HG03432 (cell line): ENCODE measurements around the gene CMTM8.
A peak's percentile ranks its signal among the peaks of the same experiment; 100 is the strongest.

Source experiments
- ATAC-seq: cut with Tn5 transposase; IDR thresholded peaks from one replicate; pipeline ENCODE4 v1.9.1; 2021; ENCODE audit warnings: mild to moderate bottlenecking, moderate library complexity; ENCODE audit not compliant: unreplicated experiment

CMTM8 gene

GRCh38 chr3:32276279-32276841 is 37.9 kb downstream of the CMTM8 start:
- ATAC-seq = no peak

GRCh38 chr3:32278714-32279113 is 40.2 kb downstream of the CMTM8 start:
- ATAC-seq = no peak

- ATAC-seq = no peak
Observed at GRCh38 chr3:32280262-32280910, 41.9 kb downstream of the CMTM8 start.

- no peak for ATAC-seq
Observed at GRCh38 chr3:32281570-32282106, 43.2 kb downstream of the CMTM8 start.

- no peak for ATAC-seq
Observed at GRCh38 chr3:32282578-32283154, 44.2 kb downstream of the CMTM8 start.

GRCh38 chr3:32283304-32283703 is 44.8 kb downstream of the CMTM8 start:
- no peak for ATAC-seq

- ATAC-seq = no peak
Observed at GRCh38 chr3:32284443-32285212, 46.1 kb downstream of the CMTM8 start.

- ATAC-seq = no peak
Observed at GRCh38 chr3:32285891-32286290, 47.4 kb downstream of the CMTM8 start.

- ATAC-seq = no peak
Observed at GRCh38 chr3:32288819-32289218, 50.3 kb downstream of the CMTM8 start.

GRCh38 chr3:32290619-32291018 is 52.1 kb downstream of the CMTM8 start:
- ATAC-seq = no peak

- ATAC-seq = no peak
Observed at GRCh38 chr3:32292085-32292796, 53.8 kb downstream of the CMTM8 start.

- ATAC-seq = no peak
Observed at GRCh38 chr3:32293903-32294302, 55.4 kb downstream of the CMTM8 start.

- ATAC-seq = peak; percentile 82
Observed at GRCh38 chr3:32296251-32297204, 58.0 kb downstream of the CMTM8 start.

GRCh38 chr3:32297366-32297765 is 58.9 kb downstream of the CMTM8 start:
- no peak for ATAC-seq

GRCh38 chr3:32301426-32301825 is 62.9 kb downstream of the CMTM8 start:
- ATAC-seq = no peak

- ATAC-seq = no peak
Observed at GRCh38 chr3:32302601-32303398, 64.3 kb downstream of the CMTM8 start.

- no peak for ATAC-seq
Observed at GRCh38 chr3:32303399-32303747, 64.9 kb downstream of the CMTM8 start.

- ATAC-seq = no peak
Observed at GRCh38 chr3:32303977-32304881, 65.7 kb downstream of the CMTM8 start.
